ENCODE data around the gene SNX9.

SNX9 gene

DNA sequence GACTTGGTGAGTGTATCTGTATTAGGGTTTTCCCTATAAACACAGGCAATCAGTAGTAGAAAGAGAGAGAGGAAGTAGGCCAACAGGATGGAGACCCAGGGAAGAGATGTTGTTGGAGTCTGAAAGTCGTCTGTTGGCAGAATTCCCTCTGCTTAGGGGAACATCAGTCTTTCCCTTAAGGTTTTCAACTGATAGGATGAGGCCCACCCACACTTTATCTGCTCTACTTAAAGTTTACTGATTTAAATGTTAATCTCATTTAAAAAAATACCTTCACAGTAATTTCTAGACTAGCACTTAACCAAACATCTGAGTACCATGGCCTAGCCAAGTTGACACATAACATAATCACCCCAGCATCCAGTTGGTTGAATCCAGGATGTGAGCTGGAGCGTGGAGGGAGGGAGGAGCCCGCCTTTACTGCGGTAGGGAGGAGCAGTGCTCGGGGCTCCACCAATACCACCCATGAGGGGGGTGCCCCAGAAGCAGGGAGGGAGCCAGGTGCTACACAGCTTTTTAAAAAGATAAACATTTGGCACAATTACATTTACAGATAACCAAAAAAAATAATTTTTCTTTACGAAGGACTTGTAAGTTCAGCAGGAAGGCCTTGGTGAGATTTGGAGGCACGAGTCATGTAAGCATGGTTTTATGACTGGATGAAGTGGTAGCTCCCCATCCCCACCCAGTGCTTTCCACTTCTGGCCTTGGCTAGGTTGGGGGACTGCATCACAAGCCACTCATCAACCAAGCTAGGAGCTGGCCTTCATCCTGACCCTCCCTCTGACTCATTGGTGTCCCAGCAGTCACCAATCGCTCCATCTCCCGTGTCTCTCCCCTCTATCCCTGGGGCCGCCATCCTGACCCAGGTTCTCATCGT lies 18.4 kb upstream of the SNX9 start:
- DNase-seq (ENCODE audit: low spot score) = no peak

DNA sequence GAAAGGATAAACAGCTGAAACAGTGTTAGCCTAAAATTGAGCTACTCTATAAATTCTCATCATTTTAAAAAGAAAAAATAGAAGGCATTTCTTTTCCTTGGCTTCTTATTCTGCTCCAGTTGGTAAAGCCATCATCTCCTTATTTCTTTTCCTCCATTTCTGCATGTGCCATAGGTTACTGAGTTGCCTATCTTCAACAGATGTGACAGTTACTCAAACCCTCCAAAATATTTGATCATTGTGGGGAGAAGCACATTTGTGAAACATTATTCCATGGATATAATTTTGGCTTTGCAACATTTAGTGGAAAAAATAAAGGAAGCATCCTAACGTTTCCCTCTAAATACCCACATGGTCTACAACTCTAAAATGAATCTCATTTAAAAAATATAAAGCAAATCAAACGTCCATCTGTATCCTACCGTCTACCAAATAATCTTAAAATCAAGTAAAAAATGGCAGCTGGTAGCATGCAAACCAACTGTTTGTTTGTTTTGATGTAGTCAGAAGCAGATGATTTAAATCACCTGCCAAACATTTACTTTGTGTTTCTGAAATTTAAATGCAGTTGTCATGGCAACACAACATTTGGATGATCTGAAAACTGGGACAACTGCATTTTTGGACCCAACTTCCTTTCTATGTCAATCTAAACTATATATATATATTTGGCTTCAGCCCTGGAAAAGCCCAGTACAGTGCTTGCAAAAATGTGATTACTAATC lies 16.8 kb upstream of the SNX9 start:
- no peak for DNase-seq (ENCODE audit: low spot score)

DNA sequence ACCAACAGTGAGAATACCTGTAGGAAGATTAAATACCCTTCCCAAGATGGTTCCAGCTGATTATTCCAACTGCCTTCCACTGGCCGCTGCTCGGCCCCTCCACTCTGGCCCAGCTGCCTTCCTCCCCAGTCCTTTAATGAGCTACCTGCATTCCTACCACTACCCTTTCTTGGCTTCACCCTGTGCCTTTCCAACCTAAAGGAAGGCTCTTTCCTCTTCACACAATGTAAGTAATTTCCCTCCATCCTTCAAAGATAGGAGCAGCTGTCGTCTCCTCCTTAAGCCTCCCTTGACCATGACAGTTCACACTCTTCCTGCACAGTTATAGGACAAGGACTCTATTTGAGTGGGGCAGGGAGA lies 16.2 kb upstream of the SNX9 start:
- DNase-seq (ENCODE audit: low spot score) = no peak

DNA sequence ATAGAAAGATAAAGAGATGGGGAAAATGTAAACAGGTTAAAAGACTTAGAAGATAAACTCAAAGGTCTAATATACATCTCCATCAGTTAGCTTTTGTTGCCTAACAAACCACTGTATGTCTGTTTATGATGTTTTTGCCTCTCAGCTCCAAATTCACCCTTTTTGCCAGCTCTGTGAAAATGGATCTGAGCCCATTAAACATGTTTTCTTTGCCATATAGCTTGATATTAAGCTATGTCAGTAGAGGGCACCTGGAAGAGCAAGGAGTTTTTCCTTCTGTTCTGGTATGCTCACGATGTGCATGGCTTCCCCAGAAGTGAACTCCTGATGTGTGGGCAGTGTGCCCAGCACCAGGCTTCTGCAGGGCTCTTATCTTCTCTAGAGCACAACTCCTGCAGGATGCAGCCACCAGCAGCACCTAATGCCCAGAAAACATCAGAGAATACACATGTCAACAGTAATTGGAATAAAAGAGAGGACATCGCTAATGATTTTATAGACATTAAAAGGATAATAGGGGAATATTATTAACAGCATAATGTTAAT lies 14.6 kb upstream of the SNX9 start:
- DNase-seq (ENCODE audit: low spot score) = no peak

DNA sequence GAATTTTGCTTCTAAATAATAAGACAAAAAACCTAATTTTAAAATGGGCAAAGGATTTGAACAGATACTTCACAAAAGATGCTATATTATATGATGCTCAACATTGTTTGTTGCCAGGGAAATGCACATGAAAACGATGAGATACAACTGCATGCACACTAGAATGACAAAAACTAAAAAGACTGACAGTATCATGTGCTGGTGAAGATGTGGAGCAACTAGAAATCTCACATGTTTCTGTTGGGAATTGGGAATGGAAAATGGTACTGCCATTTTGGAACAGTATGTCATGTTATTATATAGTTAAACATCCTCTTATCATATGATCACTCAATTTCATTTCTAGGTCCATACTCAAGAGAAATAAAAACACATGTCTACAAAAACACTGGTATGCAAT lies 13.4 kb upstream of the SNX9 start:
- no peak for DNase-seq (ENCODE audit: low spot score)

DNA sequence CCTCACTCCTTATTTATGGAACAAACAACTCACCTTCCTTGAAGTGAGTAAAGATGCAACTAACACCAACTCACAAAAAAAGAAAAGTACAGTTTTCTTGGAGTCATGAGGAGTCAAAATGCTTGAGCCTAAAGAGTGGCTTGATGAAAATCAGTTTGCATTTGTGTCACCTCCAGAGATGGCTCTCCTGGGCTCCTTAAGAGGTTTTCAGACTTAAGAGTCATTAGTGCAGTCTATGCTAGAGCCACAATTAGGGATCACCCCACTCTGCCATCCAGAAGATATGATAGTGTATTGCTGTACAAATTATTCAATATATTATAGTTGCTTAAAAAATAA lies 11.9 kb upstream of the SNX9 start:
- no peak for DNase-seq (ENCODE audit: low spot score)

DNA sequence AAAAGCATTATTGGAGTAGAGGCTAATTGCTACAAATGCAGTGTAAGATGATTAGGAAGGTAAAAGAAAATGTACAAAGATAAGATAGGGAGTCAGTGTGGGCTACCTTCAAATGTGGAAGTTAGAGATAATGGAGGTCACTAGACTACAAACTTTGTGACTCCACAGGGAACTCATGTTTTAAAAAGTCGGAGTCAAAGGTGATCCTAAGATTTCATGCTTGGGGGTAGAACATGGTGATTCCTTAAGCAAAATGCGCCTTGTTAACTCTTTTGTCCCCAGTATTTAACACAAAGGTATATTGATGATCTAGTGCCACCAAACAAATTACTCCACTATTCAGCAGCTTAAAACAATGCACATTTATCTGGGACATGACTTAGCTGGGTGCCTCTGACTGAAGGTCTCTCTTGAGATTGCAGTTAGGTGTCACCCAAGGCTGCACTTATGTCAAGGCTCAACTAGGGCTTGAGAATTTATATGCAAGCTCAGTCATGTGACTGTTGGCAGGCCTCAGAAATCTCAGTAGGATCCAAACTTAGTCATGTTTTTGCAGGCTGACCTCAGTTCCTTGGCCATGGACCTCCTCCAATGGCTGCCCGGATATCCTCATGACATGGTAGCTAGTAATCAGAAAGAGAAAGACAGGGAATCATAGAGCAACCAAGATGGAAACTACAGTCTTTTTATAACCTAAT lies 11.4 kb upstream of the SNX9 start:
- no peak for DNase-seq (ENCODE audit: low spot score)

DNA sequence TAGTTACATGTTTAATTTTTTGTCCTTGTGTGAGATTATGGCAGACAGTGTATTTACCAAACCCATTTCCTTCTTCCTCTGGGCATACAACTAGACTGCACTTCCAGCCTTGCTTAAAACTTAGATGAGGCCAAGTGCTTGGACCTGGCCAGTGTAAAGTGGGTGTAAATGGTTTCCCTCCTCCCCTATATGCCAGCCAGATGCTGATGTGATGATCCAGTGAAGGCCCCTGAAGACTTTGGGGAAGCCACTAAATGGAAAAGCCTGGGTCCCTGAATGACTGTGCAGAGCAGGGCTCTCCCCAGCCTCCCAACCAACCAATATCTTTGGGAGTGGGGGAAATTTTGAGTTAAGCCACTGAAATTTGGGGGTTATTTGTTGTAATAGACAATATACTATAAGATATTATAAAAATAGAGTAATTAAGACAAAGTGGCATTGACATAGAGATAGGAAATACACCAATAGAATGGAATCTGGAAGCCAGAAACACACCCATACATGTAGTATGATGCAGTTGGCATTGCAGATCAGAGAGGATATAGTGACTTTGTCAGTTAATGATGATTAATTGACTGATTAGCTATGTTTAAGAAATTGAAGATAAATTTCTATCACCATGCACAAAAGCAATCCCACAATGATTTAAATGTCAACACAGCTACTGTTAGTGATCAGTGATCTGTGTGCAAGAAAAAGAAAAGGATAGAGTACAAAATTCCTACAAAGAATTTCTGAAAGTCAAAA lies 10.4 kb upstream of the SNX9 start:
- no peak for DNase-seq (ENCODE audit: low spot score)

DNA sequence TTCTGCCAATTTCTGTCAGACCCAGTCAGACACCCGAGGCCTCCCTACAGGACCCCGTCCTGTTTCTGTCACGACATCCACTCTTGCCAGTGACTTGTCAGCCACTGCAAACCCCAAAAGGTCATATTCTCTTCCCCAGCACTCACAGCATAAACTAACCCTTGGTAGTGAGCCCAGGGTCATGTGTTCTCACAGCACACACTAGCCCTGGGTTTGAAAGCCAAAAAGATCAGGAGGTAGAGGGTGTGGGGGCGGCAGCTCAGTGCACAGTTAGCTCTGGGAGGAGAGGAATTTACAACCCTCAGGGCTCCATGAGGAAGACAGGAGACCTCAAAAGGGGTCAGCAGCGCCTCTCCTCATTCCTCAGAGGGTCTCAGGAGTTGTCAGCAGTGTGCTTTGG lies 9.9 kb upstream of the SNX9 start:
- DNase-seq (ENCODE audit: low spot score) = no peak

DNA sequence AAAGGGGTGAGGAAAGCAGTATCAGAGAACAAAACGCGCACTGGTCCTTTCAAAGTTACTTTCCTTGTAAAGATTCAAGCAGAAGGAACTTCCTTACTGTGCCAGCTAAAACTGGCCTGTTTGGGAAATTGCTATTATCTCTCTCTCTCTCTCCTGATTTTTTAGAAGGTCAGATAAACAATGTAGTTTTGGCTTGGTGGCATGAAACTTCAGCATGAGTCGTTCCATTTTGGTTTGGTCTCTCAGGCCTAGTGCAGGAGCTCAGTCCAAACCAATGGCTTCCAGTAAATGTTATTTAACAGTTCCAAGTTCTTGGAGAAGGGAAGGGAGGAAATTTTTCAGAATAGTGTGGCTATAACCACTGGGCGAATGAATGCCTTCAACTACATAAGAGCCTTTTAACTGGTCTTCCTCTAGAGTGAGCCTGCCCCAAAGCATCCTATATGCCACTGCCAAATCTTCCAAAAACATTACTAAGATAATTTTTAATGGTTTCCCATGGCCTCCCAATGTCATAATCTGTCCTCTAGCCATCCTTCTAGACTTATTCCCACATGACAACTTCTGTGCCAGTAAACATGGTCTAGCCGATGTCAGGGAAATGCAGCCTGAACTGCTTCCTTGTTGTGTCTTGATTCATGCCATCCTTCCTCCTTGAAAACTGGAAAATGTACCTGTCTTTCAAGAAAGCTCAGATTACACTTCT lies 9.1 kb upstream of the SNX9 start:
- DNase-seq (ENCODE audit: low spot score) = no peak

DNA sequence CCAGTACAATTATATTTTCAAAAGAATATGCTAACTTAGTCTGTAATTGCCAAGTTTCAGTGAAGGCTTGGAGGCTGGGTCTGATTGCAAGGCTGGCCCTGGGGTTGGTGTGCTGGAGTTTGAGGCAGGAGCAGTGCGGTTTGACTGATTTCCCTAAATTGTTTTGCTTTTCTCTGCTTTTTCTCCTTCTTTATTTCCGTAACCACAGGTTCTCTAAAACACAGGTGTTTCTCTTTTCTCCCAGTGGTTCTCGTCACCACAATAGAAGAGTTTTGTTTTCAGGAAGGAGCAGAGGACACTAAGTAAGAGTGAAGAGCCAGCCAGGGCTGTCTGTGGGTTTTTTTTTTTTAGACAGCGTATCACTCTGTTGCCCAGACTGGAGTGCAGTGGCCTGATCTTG lies 8.2 kb upstream of the SNX9 start:
- DNase-seq (ENCODE audit: low spot score) = no peak

DNA sequence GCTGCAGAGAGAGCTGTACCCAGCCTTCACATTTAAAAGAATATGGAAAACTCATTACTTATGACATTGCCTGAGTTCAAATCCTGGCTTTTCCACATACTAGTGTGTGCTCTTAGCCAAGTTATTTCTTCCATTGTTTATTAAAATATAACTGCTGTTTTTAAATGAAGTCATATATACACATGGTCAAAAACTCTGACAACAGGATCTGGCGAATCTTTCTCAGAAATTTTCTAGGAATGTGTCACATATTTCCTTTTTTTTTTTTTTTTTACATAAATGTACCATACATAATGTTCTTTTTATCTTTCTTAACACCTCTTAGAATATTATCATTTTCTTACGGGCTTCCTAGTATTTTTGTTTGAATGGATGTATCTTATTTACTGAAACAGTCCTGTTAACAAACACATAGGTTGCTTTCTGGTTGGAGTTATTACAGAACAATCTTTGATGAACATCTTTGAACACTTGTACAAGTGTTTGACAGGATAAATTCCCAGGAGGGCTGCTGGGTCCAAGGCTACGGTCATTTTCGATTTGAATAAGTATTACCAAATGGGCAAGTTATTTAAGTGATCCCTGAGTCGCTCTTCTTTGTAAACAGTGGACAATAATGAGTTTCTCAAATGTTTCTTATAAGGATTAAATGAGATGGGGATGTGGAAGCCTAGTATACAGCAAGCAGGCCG lies 1.6 kb upstream of the SNX9 start:
- no peak for DNase-seq (ENCODE audit: low spot score)

DNA sequence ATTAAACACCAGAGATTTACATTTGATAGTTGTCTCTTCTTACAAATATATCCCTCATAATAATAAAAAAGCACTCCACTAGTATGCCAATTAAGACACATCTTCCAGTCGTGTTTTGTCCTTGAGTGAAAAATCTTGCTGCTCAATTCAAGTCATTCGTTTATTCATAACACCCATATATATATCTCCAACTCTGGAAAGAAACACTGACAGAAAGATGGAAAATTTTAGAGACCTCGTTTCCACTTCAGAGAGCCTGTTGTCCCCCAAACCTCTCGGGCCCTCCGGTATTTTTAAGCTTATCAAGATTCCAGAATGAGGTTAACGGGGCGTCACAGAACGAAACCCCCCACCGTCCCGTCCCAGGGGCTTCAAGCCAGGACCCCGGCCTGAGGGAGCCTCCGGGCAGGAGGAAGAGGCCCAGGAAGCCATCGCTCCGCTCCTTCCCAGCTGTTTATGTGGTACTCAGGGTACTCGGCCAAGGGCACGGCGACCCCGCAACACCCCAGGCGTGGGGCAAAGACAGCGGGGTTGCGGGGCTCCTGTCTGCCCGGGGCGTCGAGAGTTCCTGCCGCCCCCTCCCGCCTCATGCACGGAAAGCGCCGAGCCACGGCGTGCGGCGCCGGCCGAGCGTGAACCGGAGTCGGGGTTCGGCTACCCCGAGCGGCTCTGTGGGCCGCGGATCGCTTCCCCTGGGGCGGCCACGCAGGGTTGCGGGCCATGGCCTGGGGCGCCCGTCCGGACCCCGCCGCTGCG lies 623 bp upstream of the SNX9 start:
- DNase-seq (ENCODE audit: low spot score) = peak; percentile 25

DNA sequence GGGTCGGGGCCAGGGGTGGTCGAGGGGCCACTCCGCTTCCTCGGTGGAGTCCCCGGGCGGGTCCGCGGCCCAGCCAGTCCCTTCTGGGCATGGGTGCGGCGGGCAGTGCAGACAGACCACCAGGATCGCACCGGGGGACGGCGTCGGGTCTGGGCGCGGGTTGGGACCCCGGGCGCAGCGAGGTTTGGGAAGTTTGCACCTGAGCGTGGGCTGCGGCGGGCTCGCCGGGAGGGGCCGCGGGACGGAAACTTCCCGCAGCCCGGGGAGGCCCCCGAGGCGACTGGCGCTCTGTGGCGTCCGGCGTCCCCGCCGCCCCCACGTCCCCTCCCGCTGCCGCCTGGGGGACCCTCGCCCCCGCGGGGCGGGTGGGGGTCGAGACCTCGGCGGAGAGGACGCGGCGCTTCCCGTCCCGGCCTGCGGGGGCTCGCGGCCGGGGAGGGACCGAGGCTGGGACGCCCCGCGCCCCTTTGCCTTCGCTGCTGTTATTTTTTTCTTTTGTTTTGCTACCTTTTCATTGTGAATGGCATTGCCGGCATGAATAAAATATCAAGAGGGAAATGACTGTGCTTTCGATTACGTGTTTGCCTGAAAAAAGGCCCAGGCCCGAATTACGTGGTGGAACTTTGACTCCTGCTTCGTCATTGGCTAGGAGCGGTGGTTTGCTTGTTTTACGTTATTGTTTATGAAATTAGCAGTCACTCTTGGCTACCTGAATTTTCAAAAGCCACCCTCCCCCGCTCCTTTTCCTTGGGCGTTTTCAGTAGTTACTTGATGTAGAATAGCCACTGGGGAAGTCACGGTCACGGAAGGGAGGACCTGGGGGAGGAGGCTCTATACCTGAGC lies 703 bp downstream of the SNX9 start:
- peak; percentile 30 for DNase-seq (ENCODE audit: low spot score)

DNA sequence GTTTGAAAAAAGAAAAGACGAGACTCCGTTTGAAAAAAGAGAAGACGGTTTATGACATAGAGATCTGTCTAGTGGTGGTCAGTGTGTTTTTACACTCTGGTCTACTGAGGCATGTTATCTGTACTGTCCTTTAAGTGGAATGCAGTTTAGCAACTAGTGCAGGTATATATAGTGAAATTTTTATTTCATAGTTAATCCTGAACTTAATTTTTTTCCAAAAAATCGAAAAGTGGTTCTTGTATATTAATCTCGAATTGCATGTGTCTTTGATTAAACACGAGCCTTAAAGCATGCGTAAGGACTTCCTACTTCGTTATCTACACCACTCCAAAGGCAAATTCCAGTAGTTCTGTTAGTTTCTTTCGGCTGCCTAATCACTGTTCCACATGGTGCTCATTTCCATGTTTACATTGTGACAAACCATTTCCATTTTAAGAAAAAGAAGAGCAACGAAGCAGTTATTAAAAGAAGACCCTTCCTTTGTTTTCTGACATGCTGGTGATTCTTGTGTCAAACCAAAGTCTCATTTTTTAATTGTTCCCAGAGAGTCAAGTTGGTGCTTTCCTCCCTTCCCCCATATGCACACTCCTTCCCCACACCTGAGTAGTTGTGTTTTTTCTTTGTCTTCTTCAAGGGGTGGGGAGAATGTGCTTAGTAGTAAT lies 2.3 kb downstream of the SNX9 start:
- no peak for DNase-seq (ENCODE audit: low spot score)

DNA sequence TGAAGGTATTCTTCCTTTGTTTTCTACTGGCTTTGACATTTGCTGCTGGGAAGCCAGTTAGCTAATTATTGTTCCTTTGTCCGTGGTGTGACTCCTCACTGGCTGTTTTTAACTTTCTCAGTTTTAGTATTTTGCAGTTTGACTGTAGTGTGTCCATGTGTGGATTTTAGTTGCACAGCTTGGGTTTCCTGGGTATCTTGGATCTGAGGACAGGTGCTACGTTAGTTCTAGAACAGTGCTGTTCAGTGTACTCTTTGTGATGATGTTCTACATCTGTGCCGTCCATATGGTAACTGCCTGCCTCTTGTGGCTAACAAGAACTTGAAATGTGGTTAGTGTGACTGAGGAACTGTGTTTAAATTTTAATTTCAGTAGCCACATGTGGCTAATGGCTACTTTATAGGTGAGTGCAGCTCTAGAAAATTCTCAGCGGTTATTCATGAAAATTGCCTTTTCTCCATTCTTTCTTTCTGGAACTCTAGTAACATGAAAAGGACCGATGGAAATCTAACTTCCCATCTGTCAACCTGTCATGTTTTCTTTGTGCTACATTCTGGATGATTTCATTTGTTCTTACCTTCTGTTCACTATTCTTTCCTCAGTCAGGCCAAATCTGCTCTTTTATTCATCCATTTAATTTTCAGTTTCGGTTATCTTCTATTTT lies 7.4 kb downstream of the SNX9 start:
- DNase-seq (ENCODE audit: low spot score) = peak; percentile 54

DNA sequence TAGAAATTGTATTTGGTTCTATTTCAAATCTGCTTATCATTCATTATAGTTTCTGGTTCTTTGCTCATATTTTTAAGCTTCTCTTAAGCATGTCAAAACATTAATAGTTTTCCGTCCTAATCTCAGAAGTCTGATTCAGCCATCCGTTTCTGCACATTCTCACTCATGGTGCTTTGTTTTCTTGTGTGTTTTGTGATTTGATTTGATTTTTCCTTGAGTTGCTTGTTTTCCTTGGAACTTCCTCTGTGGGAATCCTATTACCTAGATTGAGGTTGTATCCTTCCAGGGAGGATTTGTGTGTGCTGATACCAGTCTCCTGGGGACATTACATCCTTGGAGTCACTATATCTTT lies 7.9 kb downstream of the SNX9 start:
- no peak for DNase-seq (ENCODE audit: low spot score)
